Sigmoid colon (tissue), 7 donors: ENCODE results near the gene S100A14. TPM values are rescaled to one million over a fixed set of nuclear protein-coding genes. Genes with fewer than 3 reads are reported as not detected.
A peak's percentile ranks its signal among the peaks of the same experiment; 100 is the strongest.

Experiments used
- DNase-seq: peaks from one replicate; pipeline ENCODE4 v3.0.0-alpha.2; 2019
- H3K27ac ChIP-seq, 4 donors: fragments of 200-600 bp; sonication (generic); one replicate each; pipeline ENCODE4 v1.5.1; 2016 to 2019; ENCODE audit warnings: mild to moderate bottlenecking in 1 of 4
- H3K27me3 ChIP-seq, 3 donors: fragments of 200-600 bp; sonication (generic); one replicate each; pipeline ENCODE4 v1.5.1; 2019; ENCODE audit warnings: mild to moderate bottlenecking in 1 of 3
- H3K36me3 ChIP-seq, 4 donors: fragments of 200-600 bp; sonication (generic); one replicate each; pipeline ENCODE4 v1.5.1; 2016 to 2019
- H3K4me1 ChIP-seq, 4 donors: fragments of 200-600 bp; sonication (generic); one replicate each; pipeline ENCODE4 v1.5.1; 2017 to 2019
- H3K4me3 ChIP-seq, 4 donors: fragments of 200-600 bp; sonication (generic); one replicate each; pipeline ENCODE4 v1.5.1; 2017 to 2019; ENCODE audit warnings: mild to moderate bottlenecking in 2 of 4, moderate library complexity in 1 of 4
- H3K9me3 ChIP-seq, 4 donors: fragments of 200-600 bp in 3 of 4; sonication (generic) in 3 of 4; one replicate each; pipeline versions ENCODE4 v1.5.1 to v1.6.1; 2013 to 2019
- EP300 ChIP-seq, 4 donors: sonication (generic); formaldehyde crosslinking; IDR thresholded peaks; one replicate each; pipeline ENCODE4 v1.6.1; 2017; ENCODE audit warnings: antibody characterized with exemption in 4 of 4
- POLR2A ChIP-seq, 2 donors: fragments of 450-650 bp; IDR thresholded peaks; one replicate each; pipeline ENCODE4 v1.6.1; 2016; ENCODE audit warnings: antibody characterized with exemption in 2 of 2, mild to moderate bottlenecking in 2 of 2, moderate library complexity in 2 of 2
- POLR2AphosphoS5 ChIP-seq, 4 donors: sonication (generic); formaldehyde crosslinking; IDR thresholded peaks; one replicate each; pipeline ENCODE4 v1.6.1; 2017; ENCODE audit warnings: antibody characterized with exemption in 4 of 4
- WGBS, 2 donors: extraction: QIAGEN DNeasy Blood & Tissue Kit; methylation state at CpG; one replicate each; pipeline ENCODE4 v1.1.7; 2013; 5-methylcytosine and 5-hydroxymethylcytosine counted together
- intact Hi-C: fragments of 100-400 bp; cut with DNase I; formaldehyde crosslinking; loops from one replicate; pipeline ENCODE4 v1.15.1; 2023
- polyA plus RNA-seq, 3 donors: library from polyadenylated mRNA; stranded (reverse); fragments of 200-250 nt; gene quantifications; one replicate each; pipeline ENCODE4 v1.2.3, GENCODE V29; 2013
- total RNA-seq, 4 donors: library from RNA; depleted of rRNA; stranded (reverse); fragments of >200 nt; gene quantifications; one replicate each; pipeline ENCODE4 v1.1.0, GENCODE V29; 2016
- TF ChIP-seq, protein P1 (sequence below), 4 experiments: fragments of 450-650 bp in 3 of 4; fragments of 200-600 bp in 1 of 4; IDR thresholded peaks; one replicate each; pipeline ENCODE4 v1.5.1; 2016 to 2019; ENCODE audit warnings: antibody characterized with exemption in 4 of 4, mild to moderate bottlenecking in 3 of 4, moderate library complexity in 2 of 4
- donor health status: healthy with polysubstance abuse.
- donor health status: Bipolar disorder and iron deficiency.
- donor health status: healthy.

The S100A14 gene
- total and polyA plus RNA-seq, 7 donors: 0.82 to 1,144 (median 789) TPM; not detected in 2

GRCh38 chr1:153615406-153615805, 719 bp downstream of the S100A14 start:
- no peak for DNase-seq
- Histone ChIP-seq H3K9me3 (no peaks in the 10 kb centered on the region), H3K27me3 (no peaks in the 10 kb centered on the region), H3K27ac (no peak overlapping the region), H3K36me3 (peaks cover 0 to 22% (median 10%) of the 10 kb centered on the region in 4 donors), H3K4me1 (peaks cover 0 to 39% (median 31%) of the 10 kb centered on the region in 4 donors), H3K4me3 (no peak overlapping the region)
- intact Hi-C loops: loop anchor here (5.0 kb wide), 1 partner anchor 103 kb away; no protein-coding TSS in a partner anchor
- 49 to 82% methylated on average over 2 of the region's 2 CpGs for WGBS, 2 donors
- TF ChIP-seq EP300 (IDR thresholded peaks at IDR 0.05): no peak
- TF ChIP-seq POLR2A (IDR thresholded peaks at IDR 0.05): no peak
- TF ChIP-seq POLR2AphosphoS5 (IDR thresholded peaks at IDR 0.05): no peak
- TF ChIP-seq, protein P1, sequence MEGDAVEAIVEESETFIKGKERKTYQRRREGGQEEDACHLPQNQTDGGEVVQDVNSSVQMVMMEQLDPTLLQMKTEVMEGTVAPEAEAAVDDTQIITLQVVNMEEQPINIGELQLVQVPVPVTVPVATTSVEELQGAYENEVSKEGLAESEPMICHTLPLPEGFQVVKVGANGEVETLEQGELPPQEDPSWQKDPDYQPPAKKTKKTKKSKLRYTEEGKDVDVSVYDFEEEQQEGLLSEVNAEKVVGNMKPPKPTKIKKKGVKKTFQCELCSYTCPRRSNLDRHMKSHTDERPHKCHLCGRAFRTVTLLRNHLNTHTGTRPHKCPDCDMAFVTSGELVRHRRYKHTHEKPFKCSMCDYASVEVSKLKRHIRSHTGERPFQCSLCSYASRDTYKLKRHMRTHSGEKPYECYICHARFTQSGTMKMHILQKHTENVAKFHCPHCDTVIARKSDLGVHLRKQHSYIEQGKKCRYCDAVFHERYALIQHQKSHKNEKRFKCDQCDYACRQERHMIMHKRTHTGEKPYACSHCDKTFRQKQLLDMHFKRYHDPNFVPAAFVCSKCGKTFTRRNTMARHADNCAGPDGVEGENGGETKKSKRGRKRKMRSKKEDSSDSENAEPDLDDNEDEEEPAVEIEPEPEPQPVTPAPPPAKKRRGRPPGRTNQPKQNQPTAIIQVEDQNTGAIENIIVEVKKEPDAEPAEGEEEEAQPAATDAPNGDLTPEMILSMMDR (IDR thresholded peaks at IDR 0.05): no peak

DNA sequence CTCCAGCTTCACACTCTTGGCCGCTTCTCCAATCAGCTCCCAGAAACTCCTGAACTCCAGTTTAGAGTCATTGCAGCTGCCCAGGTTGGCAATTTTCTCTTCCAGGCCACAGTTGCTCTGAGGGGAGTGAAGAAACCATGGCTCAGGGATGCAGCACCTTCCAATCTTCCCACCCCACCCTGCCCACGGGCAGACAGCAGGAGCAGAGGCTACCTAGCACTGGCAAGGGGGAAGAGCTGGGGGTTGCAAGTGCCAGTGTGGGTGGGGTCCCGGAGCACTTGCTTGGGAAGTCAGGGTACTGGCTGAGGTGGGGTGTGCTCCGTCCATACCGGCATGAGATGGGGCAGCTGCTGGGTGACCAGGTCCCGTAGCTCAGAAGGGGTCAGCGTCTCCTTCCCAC, 1.2 kb downstream of the S100A14 start:
- intact Hi-C loops: loop anchor here (5.0 kb wide), 2 partner anchors 83 to 103 kb away; no protein-coding TSS in a partner anchor
- WGBS, 2 donors: 90 to 92% methylated on average over 7 of the region's 7 CpGs
- Histone ChIP-seq H3K27ac (no peak overlapping the region), H3K27me3 (no peaks in the 10 kb centered on the region), H3K4me1 (peaks cover 0 to 44% (median 36%) of the 10 kb centered on the region in 4 donors), H3K36me3 (peaks cover 0 to 17% (median 10%) of the 10 kb centered on the region in 4 donors), H3K4me3 (no peak overlapping the region), H3K9me3 (no peaks in the 10 kb centered on the region)
- TF ChIP-seq POLR2AphosphoS5 (IDR thresholded peaks at IDR 0.05): no peak
- TF ChIP-seq, protein P1 (IDR thresholded peaks at IDR 0.05): no peak
- DNase-seq: no peak

DNA sequence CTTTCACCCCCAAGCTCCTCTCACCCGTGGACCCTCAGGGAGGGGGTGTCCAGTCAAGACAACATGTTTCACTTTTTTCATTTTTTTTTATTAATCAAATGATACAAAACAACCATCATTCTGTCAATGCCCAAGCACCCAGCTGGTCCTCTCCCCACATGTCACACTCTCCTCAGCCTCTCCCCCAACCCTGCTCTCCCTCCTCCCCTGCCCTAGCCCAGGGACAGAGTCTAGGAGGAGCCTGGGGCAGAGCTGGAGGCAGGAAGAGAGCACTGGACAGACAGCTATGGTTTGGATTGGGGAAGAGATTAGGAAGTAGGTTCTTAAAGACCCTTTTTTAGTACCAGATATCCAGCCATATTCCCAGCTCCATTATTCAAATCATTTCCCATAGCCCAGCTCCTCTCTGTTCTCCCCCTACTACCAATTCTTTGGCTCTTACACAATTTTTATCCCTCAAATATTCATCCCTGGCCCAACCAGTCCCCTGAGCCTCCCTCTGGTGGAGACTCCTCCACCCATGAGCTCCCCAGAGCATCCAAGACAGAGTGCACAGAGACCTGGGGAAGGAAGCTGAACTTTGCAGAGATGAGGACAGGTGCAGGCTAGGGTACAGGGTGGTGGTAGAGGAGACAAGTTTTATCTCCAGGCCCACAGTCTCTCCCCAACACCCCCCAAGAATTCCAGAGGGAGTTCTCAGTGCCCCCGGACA, 1.8 kb downstream of the S100A14 start:
- Histone ChIP-seq H3K4me1 (peaks cover 0 to 50% (median 42%) of the 10 kb centered on the region in 4 donors), H3K9me3 (no peaks in the 10 kb centered on the region), H3K27me3 (no peaks in the 10 kb centered on the region), H3K4me3 (no peak overlapping the region), H3K36me3 (peaks cover 0 to 11% (median 8%) of the 10 kb centered on the region in 4 donors), H3K27ac (no peak overlapping the region)
- 57 to 79% methylated on average over 2 of the region's 2 CpGs for WGBS, 2 donors
- intact Hi-C loops: loop anchor here (5.0 kb wide), 1 partner anchor 82 kb away; no protein-coding TSS in a partner anchor
- TF ChIP-seq POLR2AphosphoS5 (IDR thresholded peaks at IDR 0.05) (no peak), EP300 (IDR thresholded peaks at IDR 0.05) (no peak), POLR2A (IDR thresholded peaks at IDR 0.05) (no peak)
- TF ChIP-seq, protein P1 (IDR thresholded peaks at IDR 0.05): no peak
- DNase-seq: no peak

- DNase-seq: no peak
- no peaks in the 10 kb centered on the region for H3K27me3 ChIP-seq
- H3K36me3 ChIP-seq: peaks cover 0 to 2% (median 0%) of the 10 kb centered on the region in 4 donors
- H3K4me1 ChIP-seq: peaks cover 0 to 59% (median 50%) of the 10 kb centered on the region in 4 donors
- peak overlapping the region in 3 of 4 donors; percentile 66 to 72 (median 68) for H3K4me3 ChIP-seq
- no peaks in the 10 kb centered on the region for H3K9me3 ChIP-seq
- intact Hi-C loops: loop anchor here (5.0 kb wide), 1 partner anchor 81 kb away; no protein-coding TSS in a partner anchor
- H3K27ac ChIP-seq: peak overlapping the region; percentile 82 to 90 (median 86)
- TF ChIP-seq EP300 (IDR thresholded peaks at IDR 0.05): no peak
- no peak for TF ChIP-seq POLR2A (IDR thresholded peaks at IDR 0.05)
- TF ChIP-seq, protein P1 (IDR thresholded peaks at IDR 0.05): no peak
- TF ChIP-seq POLR2AphosphoS5 (IDR thresholded peaks at IDR 0.05): no peak
- WGBS, 2 donors: 39 to 75% methylated on average over 5 of the region's 5 CpGs
These were observed 2.7 kb downstream of the S100A14 start for GRCh38 chr1:153613406-153613805.
